Liver (tissue), 9 donors: ENCODE results near the gene ANKRD6. TPM values are rescaled to one million over a fixed set of nuclear protein-coding genes. Genes with fewer than 3 reads are reported as not detected.
A peak's percentile ranks its signal among the peaks of the same experiment; 100 is the strongest.

Experiments used
- DNase-seq: peaks from one replicate; pipeline ENCODE4 v3.0.0-alpha.2; 2017; ENCODE audit warnings: low spot score
- H3K27ac ChIP-seq, 2 donors: one replicate each; pipeline ENCODE4 v1.7.0; 2013; ENCODE audit warnings: inconsistent platforms in 2 of 2, low read length in 2 of 2, control low read depth in 1 of 2, low read depth in 1 of 2, mild to moderate bottlenecking in 1 of 2
- H3K27me3 ChIP-seq, 4 donors: one replicate each; pipeline versions ENCODE4 v1.6.1 to v1.7.0; 2013; ENCODE audit warnings: low read length in 3 of 4, inconsistent platforms in 1 of 4, mild to moderate bottlenecking in 1 of 4, moderate library complexity in 1 of 4; ENCODE audit not compliant: control insufficient read depth in 4 of 4, insufficient read depth in 4 of 4
- H3K36me3 ChIP-seq, 4 donors: one replicate each; pipeline versions ENCODE4 v1.6.1 to v1.7.0; 2013; ENCODE audit warnings: low read length in 3 of 4, mild to moderate bottlenecking in 3 of 4, low read depth in 1 of 4, moderate library complexity in 1 of 4; ENCODE audit not compliant: control insufficient read depth in 4 of 4, insufficient read depth in 3 of 4
- H3K4me1 ChIP-seq, 4 donors: one replicate each; pipeline versions ENCODE4 v1.6.1 to v1.7.0; 2013; ENCODE audit warnings: low read length in 3 of 4, mild to moderate bottlenecking in 3 of 4, moderate library complexity in 1 of 4; ENCODE audit not compliant: control insufficient read depth in 4 of 4, insufficient read depth in 4 of 4
- H3K4me3 ChIP-seq, 3 donors: one replicate each; pipeline versions ENCODE4 v1.6.1 to v1.7.0; 2013; ENCODE audit warnings: low read length in 3 of 3, control low read depth in 1 of 3, low read depth in 1 of 3, mild to moderate bottlenecking in 1 of 3
- H3K9ac ChIP-seq, 2 donors: one replicate each; pipeline ENCODE4 v1.7.0; 2013; ENCODE audit warnings: low read length in 2 of 2, mild to moderate bottlenecking in 2 of 2, moderate library complexity in 2 of 2, control low read depth in 1 of 2, low read depth in 1 of 2
- H3K9me3 ChIP-seq, 4 donors: one replicate each; pipeline versions ENCODE4 v1.6.1 to v1.7.0; 2013; ENCODE audit warnings: low read length in 3 of 4; ENCODE audit not compliant: control insufficient read depth in 4 of 4
- EGR1 ChIP-seq, 2 donors: IDR thresholded peaks; 2 replicates each; pipeline ENCODE4 v1.6.1; 2016 to 2018; ENCODE audit warnings: antibody characterized with exemption in 2 of 2, low read depth in 2 of 2
- FOXA2 ChIP-seq: IDR thresholded peaks from 2 replicates; pipeline ENCODE4 v1.6.1; 2016; ENCODE audit warnings: antibody characterized with exemption
- GABPA ChIP-seq, 2 donors: IDR thresholded peaks in 1 of 2; conservative IDR thresholded peaks in 1 of 2; 2 replicates each; pipeline ENCODE4 v1.6.1; 2016; ENCODE audit warnings: antibody characterized with exemption in 2 of 2, mild to moderate bottlenecking in 1 of 2, moderate library complexity in 1 of 2
- HNF4A ChIP-seq, 2 donors: conservative IDR thresholded peaks; 2 replicates each; pipeline ENCODE4 v1.6.1; 2016; ENCODE audit warnings: antibody characterized with exemption in 2 of 2, mild to moderate bottlenecking in 2 of 2
- HNF4G ChIP-seq: IDR thresholded peaks from 2 replicates; pipeline ENCODE4 v1.6.1; 2016; ENCODE audit warnings: antibody characterized with exemption
- JUND ChIP-seq, 2 donors: IDR thresholded peaks; 2 replicates each; pipeline ENCODE4 v1.6.1; 2016; ENCODE audit warnings: antibody characterized with exemption in 2 of 2
- NR2F2 ChIP-seq: IDR thresholded peaks from 2 replicates; pipeline ENCODE4 v1.6.1; 2016; ENCODE audit warnings: antibody characterized with exemption
- RAD21 ChIP-seq, 2 donors: IDR thresholded peaks; 2 replicates each; pipeline ENCODE4 v1.6.1; 2016; ENCODE audit warnings: antibody characterized with exemption in 2 of 2, mild to moderate bottlenecking in 2 of 2
- SP1 ChIP-seq: IDR thresholded peaks from 2 replicates; pipeline ENCODE4 v1.6.1; 2018; ENCODE audit warnings: antibody characterized with exemption, mild to moderate bottlenecking
- TAF1 ChIP-seq: conservative IDR thresholded peaks from 2 replicates; pipeline ENCODE4 v1.6.1; 2016; ENCODE audit warnings: antibody characterized with exemption, mild to moderate bottlenecking
- YY1 ChIP-seq: IDR thresholded peaks from 2 replicates; pipeline ENCODE4 v1.6.1; 2016; ENCODE audit warnings: antibody characterized with exemption, mild to moderate bottlenecking
- WGBS: extraction: QIAGEN DNeasy Blood & Tissue Kit; methylation state at CpG from one replicate; pipeline ENCODE4 v1.1.7; 2013; 5-methylcytosine and 5-hydroxymethylcytosine counted together
- polyA plus RNA-seq, 2 donors: library from polyadenylated mRNA; stranded (reverse) in 1 of 2; unstranded in 1 of 2; fragments of 200-250 nt in 1 of 2; fragments of >200 nt in 1 of 2; fragmentation: Nextera tagmentation in 1 of 2; extraction: Ambion mirVana in 1 of 2; gene quantifications; one replicate each; pipeline versions ENCODE4 v1.2.1 to v1.2.3, GENCODE V29; 2013 to 2015
- total RNA-seq, 2 donors: library from RNA; depleted of rRNA; stranded (reverse); fragments of >200 nt; gene quantifications; one replicate each; pipeline ENCODE4 v1.2.3, GENCODE V29; 2014
- TF ChIP-seq, protein P1 (sequence below): IDR thresholded peaks from 2 replicates; pipeline ENCODE4 v1.6.1; 2016; ENCODE audit warnings: antibody characterized with exemption
- TF ChIP-seq, protein P2 (sequence below): fragments of 150-350 bp; IDR thresholded peaks from 2 replicates; pipeline ENCODE4 v1.5.1; 2017; ENCODE audit warnings: improper control_type of control experiment, low read depth, low read length; ENCODE audit not compliant: missing input control
- TF ChIP-seq, protein P3 (sequence below): IDR thresholded peaks from 2 replicates; pipeline ENCODE4 v1.6.1; 2016; ENCODE audit warnings: antibody characterized with exemption
- TF ChIP-seq, protein P4 (sequence below): IDR thresholded peaks from 2 replicates; pipeline ENCODE4 v1.6.1; 2016; ENCODE audit warnings: antibody characterized with exemption, mild to moderate bottlenecking
- donor health status: healthy.
- donor health status: healthy.
- donor health status: healthy.
- donor health status: healthy.
- donor health status: healthy.

The ANKRD6 gene
- total and polyA plus RNA-seq, 4 donors, result 2.9 to 9.2 (median 3.8) TPM

DNA sequence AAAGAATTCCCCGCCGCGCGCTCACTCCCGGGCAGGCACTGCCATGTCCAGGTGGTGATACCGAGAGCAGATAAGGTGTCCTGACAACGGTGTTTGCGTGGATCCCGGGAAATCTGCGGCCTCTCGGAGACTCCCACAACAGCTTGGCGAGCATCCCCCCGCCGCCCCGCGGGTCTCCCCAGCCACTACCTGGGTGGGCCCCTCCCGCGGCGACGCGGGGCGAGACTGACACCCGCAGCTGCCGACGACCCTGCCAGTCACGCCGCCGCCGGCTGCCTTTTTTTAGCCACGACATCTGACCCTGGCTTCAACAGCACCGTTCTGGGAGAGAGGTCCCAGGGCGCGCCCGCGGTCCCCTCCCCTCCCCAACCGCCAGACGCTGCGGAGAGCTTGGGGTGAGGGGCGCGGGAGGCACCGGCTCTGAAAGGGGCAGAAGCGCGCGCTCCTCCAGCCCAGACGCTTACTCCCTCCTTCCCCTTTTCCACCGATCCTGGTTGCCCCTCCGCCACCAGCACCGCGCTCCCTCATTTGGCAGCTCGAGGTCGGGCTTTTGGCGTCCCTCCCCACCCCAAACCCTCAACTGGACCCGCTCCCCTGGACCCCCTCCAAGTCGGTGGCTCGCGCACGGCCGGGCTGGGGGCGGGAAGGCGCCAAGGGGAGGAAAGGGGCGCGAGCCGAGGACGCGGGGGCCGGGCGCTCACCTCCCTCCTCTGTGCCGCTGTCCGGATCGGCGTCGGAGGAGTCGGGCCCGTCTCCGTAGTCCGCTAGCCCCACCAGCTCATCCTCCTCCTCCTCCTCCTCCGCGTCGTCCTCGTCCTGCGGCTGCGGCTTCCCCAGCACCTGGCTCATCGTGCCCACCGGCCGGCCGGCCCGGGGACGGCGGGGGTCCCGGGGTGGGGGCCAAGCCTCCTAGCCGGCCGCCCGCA, 21.5 kb upstream of the ANKRD6 start:
- H3K27me3 ChIP-seq, result no peaks in the 10 kb centered on the region
- peak; percentile 45 for DNase-seq
- peak overlapping the region; percentile 63 to 78 (median 65) for H3K4me3 ChIP-seq
- H3K27ac ChIP-seq, result peak overlapping the region; percentile 5 to 32
- H3K36me3 ChIP-seq, result no peaks in the 10 kb centered on the region
- TF ChIP-seq YY1, result peak; percentile 27
- TF ChIP-seq, protein P1, sequence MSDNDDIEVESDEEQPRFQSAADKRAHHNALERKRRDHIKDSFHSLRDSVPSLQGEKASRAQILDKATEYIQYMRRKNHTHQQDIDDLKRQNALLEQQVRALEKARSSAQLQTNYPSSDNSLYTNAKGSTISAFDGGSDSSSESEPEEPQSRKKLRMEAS, result no peak
- peaks cover 0 to 21% (median 8%) of the 10 kb centered on the region in 4 donors for H3K4me1 ChIP-seq
- peak overlapping the region in 1 of 2 donors; percentile 53 for H3K9ac ChIP-seq
- under 1% methylated on average over 93 of the region's 93 CpGs for WGBS
- H3K9me3 ChIP-seq, result no peaks in the 10 kb centered on the region

DNA sequence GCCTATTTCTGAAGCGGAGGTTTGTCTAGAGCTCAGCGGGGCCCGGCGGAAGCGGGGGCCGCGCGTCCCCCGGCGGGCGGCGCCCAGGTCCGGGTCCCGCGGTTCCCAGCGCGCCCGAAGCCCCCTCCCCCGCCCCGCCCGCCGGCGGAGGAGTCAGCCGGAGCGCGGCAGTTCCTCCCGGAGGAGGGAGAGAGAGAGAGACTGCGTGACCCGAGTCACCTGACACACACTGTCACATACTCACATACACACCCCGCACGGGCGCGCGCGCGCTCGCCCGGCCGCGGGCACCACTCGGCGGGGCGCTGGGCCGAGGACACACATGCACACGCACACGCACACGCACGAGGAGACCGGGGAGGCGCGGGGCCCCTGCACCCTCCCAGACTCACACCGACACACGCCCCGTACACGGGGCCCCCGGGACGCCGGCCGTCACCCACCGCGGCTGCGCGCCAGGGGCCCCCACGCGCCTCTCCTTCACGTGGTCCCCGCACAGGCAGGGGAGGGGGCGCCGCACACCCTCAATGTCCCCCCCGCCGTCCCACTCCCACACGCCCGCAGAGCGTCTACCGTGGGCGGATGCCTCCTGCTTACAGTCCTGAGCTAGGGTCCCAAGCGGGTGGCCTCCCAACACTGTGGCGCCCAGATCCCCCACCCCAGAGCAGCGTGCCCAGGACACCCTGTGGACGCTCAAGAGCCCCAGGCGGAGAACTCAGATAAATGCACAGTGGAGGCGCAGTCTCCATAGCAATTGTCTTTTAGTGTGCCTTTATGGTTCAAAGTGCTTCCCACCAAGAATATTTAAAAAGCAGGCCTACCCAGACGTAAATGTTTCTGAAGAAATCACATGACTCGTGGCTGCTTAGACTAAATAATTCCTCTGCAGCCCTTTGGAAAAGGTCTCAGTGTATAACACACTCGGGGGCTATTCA, 20.6 kb upstream of the ANKRD6 start, which contains the start of gene RRAGD:
RRAGD (minus strand) TSS at position 203 of the 935 bp plus-strand sequence. CDS start 280 bp downstream, outside the sequence.
- peaks cover 0 to 21% (median 8%) of the 10 kb centered on the region in 4 donors for H3K4me1 ChIP-seq
- DNase-seq, result peak; percentile 62
- H3K9ac ChIP-seq, result peak within 1 kb of the TSS in 1 of 2 donors; percentile 53
- H3K27ac ChIP-seq, result peak within 1 kb of the TSS; percentile 5 to 32
- peaks cover 0 to 2% (median 0%) of the 10 kb centered on the region in 4 donors for H3K27me3 ChIP-seq
- WGBS, result 1% methylated on average over 85 of the region's 85 CpGs
- TF ChIP-seq NR2F2, result no peak
- TF ChIP-seq, protein P2, sequence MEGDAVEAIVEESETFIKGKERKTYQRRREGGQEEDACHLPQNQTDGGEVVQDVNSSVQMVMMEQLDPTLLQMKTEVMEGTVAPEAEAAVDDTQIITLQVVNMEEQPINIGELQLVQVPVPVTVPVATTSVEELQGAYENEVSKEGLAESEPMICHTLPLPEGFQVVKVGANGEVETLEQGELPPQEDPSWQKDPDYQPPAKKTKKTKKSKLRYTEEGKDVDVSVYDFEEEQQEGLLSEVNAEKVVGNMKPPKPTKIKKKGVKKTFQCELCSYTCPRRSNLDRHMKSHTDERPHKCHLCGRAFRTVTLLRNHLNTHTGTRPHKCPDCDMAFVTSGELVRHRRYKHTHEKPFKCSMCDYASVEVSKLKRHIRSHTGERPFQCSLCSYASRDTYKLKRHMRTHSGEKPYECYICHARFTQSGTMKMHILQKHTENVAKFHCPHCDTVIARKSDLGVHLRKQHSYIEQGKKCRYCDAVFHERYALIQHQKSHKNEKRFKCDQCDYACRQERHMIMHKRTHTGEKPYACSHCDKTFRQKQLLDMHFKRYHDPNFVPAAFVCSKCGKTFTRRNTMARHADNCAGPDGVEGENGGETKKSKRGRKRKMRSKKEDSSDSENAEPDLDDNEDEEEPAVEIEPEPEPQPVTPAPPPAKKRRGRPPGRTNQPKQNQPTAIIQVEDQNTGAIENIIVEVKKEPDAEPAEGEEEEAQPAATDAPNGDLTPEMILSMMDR, result no peak
- no peak for TF ChIP-seq RAD21 (IDR thresholded peaks at IDR 0.05)
- TF ChIP-seq HNF4A (conservative IDR thresholded peaks at IDR 0.05), result no peak
- TF ChIP-seq HNF4G, result no peak
- TF ChIP-seq, protein P1, result no peak
- no peak for TF ChIP-seq EGR1 (IDR thresholded peaks at IDR 0.05; ENCODE audit: low read depth in 2 of 2)
- no peak for TF ChIP-seq GABPA (IDR thresholded peaks at IDR 0.05 in 1 of 2, conservative IDR thresholded peaks at IDR 0.05 in 1 of 2)
- TF ChIP-seq, protein P3, sequence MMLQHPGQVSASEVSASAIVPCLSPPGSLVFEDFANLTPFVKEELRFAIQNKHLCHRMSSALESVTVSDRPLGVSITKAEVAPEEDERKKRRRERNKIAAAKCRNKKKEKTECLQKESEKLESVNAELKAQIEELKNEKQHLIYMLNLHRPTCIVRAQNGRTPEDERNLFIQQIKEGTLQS, result no peak
- TF ChIP-seq, protein P4, sequence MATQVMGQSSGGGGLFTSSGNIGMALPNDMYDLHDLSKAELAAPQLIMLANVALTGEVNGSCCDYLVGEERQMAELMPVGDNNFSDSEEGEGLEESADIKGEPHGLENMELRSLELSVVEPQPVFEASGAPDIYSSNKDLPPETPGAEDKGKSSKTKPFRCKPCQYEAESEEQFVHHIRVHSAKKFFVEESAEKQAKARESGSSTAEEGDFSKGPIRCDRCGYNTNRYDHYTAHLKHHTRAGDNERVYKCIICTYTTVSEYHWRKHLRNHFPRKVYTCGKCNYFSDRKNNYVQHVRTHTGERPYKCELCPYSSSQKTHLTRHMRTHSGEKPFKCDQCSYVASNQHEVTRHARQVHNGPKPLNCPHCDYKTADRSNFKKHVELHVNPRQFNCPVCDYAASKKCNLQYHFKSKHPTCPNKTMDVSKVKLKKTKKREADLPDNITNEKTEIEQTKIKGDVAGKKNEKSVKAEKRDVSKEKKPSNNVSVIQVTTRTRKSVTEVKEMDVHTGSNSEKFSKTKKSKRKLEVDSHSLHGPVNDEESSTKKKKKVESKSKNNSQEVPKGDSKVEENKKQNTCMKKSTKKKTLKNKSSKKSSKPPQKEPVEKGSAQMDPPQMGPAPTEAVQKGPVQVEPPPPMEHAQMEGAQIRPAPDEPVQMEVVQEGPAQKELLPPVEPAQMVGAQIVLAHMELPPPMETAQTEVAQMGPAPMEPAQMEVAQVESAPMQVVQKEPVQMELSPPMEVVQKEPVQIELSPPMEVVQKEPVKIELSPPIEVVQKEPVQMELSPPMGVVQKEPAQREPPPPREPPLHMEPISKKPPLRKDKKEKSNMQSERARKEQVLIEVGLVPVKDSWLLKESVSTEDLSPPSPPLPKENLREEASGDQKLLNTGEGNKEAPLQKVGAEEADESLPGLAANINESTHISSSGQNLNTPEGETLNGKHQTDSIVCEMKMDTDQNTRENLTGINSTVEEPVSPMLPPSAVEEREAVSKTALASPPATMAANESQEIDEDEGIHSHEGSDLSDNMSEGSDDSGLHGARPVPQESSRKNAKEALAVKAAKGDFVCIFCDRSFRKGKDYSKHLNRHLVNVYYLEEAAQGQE, result no peak
- TF ChIP-seq JUND (IDR thresholded peaks at IDR 0.05), result no peak
- TF ChIP-seq FOXA2, result no peak
- TF ChIP-seq YY1, result no peak
- TF ChIP-seq SP1, result no peak
- no peak for TF ChIP-seq TAF1
- H3K36me3 ChIP-seq, result no peaks in the 10 kb centered on the region
- no peaks in the 10 kb centered on the region for H3K9me3 ChIP-seq
- peak within 1 kb of the TSS; percentile 63 to 78 (median 65) for H3K4me3 ChIP-seq
